ENCODE measurements around the gene SMG7.

SMG7 gene

GRCh38 chr1:183487674-183488442 lies 15.6 kb downstream of the SMG7 start:
- no peak overlapping the region for H3K4me3 ChIP-seq (ENCODE audit: low read depth, low read length)
- no peak for TF ChIP-seq CTCF (conservative IDR thresholded peaks at IDR 0.05; ENCODE audit: low read depth, low read length)
- no peak for DNase-seq (ENCODE audit: low read depth)

GRCh38 chr1:183490932-183491331 lies 18.6 kb downstream of the SMG7 start:
- no peak for TF ChIP-seq CTCF (conservative IDR thresholded peaks at IDR 0.05; ENCODE audit: low read depth, low read length)
- DNase-seq (ENCODE audit: low read depth), result no peak
- H3K4me3 ChIP-seq (ENCODE audit: low read depth, low read length), result no peak overlapping the region

GRCh38 chr1:183493540-183494245 lies 21.4 kb downstream of the SMG7 start:
- no peak for TF ChIP-seq CTCF (conservative IDR thresholded peaks at IDR 0.05; ENCODE audit: low read depth, low read length)
- DNase-seq (ENCODE audit: low read depth), result peak; percentile 41
- H3K4me3 ChIP-seq (ENCODE audit: low read depth, low read length), result no peak overlapping the region

- no peak for DNase-seq (ENCODE audit: low read depth)
- no peak for TF ChIP-seq CTCF (conservative IDR thresholded peaks at IDR 0.05; ENCODE audit: low read depth, low read length)
- no peak overlapping the region for H3K4me3 ChIP-seq (ENCODE audit: low read depth, low read length)
Observed at GRCh38 chr1:183495420-183495819, 23.1 kb downstream of the SMG7 start.

- DNase-seq (ENCODE audit: low read depth), result no peak
- TF ChIP-seq CTCF (conservative IDR thresholded peaks at IDR 0.05; ENCODE audit: low read depth, low read length), result no peak
- no peak overlapping the region for H3K4me3 ChIP-seq (ENCODE audit: low read depth, low read length)
Observed at GRCh38 chr1:183497218-183497617, 24.9 kb downstream of the SMG7 start.

- no peak overlapping the region for H3K4me3 ChIP-seq (ENCODE audit: low read depth, low read length)
- no peak for DNase-seq (ENCODE audit: low read depth)
- TF ChIP-seq CTCF (conservative IDR thresholded peaks at IDR 0.05; ENCODE audit: low read depth, low read length), result no peak
Observed at GRCh38 chr1:183498342-183498991, 26.2 kb downstream of the SMG7 start.

Measured in choroid plexus epithelial cell (primary cell).